Activated CD4-positive, alpha-beta T cell treated with anti-CD3 and anti-CD28 coated beads, Interleukin-2, amount 50 U/mL, for 16 hours (primary cell): ENCODE results near the gene RWDD1.
A peak's percentile ranks its signal among the peaks of the same experiment; 100 is the strongest.

ENCODE experiments used
- DNase-seq: peaks from one replicate; pipeline ENCODE4 v3.0.0-alpha.2; 2020

RWDD1 gene

DNA sequence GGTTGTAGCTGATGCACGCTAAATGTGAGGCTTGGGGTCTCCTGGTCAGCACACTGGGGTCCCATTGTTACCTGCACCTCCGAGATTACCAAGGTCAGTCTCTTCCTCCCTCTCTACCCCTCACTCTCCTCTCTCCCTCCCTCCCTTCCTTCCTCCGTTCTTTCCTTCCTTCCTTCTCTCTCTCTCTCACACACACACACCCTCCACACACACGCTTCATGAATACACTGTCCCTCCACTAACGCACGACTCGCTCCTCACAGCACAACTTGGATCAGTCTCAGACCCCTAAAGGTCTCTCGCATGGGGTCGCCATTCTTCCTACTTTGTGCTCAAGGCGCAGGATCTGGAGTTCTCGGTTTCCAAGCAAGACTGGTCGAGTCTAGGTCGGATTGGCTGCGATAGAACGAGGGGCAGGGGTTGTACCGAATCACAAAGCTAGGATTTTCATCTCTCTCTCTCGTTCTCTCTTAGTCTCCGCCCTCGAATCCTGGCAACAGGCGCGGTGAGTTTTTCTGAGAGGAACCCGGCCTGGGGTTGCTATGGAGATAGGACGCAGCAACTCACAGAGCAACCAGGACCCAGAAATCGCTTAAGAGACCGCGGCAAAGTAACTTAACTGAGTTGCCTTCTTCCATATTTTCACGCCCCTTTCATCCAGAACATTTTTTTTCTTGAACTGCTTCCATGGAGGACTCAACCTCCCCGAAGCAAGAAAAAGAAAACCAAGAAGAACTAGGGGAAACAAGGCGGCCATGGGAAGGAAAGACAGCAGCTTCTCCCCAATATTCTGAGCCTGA is 44.8 kb downstream of the RWDD1 start, which contains the start of gene RSPH4A:
Gene RSPH4A (plus strand): TSS at position 543 of the 800 bp plus-strand sequence. CDS start 145 bp downstream, at position 688.
- peak; percentile 86 for DNase-seq

GRCh38 chr6:116616737-116617053 is 45.4 kb downstream of the RWDD1 start:
- no peak for DNase-seq

GRCh38 chr6:116624036-116624805 is 52.9 kb downstream of the RWDD1 start:
- DNase-seq = no peak

GRCh38 chr6:116625872-116626271 is 54.6 kb downstream of the RWDD1 start:
- DNase-seq = no peak

DNA sequence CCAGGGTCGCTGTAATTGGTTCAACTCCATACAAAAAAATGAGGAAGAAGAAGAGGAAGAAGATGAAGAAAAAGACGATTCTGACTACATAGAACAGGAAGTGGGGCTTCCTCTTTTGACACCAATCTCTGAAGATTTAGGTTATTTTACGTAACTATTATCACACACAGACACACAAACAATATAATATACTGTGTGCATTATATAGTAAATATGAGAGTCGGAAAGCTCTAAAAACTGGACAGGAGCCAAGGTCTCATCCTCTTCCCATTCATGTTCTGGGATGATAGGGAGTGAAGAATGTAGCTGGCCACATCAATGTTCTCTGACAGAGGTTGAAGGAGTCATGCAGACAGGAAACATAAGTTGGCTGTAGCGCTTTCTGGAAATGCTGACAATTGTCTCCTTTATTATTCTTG is 58.3 kb downstream of the RWDD1 start:
- no peak for DNase-seq

- no peak for DNase-seq
These were observed 60.2 kb downstream of the RWDD1 start for GRCh38 chr6:116631379-116631990.

GRCh38 chr6:116633685-116634084 is 62.4 kb downstream of the RWDD1 start:
- DNase-seq = no peak
